Esophagus squamous epithelium (tissue), 5 donors: ENCODE measurements around the gene TLCD3B. TPM values are rescaled to one million over a fixed set of nuclear protein-coding genes. Genes with fewer than 3 reads are reported as not detected.

ENCODE experiments used
- DNase-seq: peaks from one replicate; lab custom pipeline; 2025; lab: John Stamatoyannopoulos, UW
- H3K27ac ChIP-seq, 4 donors: fragments of 200-600 bp; sonication (generic); one replicate each; pipeline ENCODE4 v1.5.1; 2016 to 2019; ENCODE audit warnings: mild to moderate bottlenecking in 1 of 4
- H3K27me3 ChIP-seq, 4 donors: fragments of 200-600 bp; sonication (generic); 1 replicate in 3 of 4; 2 replicates in 1 of 4; pipeline versions ENCODE4 v1.5.1 to v1.6.0; 2017 to 2021; ENCODE audit warnings: antibody characterized with exemption in 1 of 4
- H3K36me3 ChIP-seq, 3 donors: fragments of 200-600 bp; sonication (generic); one replicate each; pipeline ENCODE4 v1.5.1; 2016 to 2019
- H3K4me1 ChIP-seq, 3 donors: fragments of 200-600 bp; sonication (generic); one replicate each; pipeline ENCODE4 v1.5.1; 2017 to 2019
- H3K4me3 ChIP-seq, 4 donors: fragments of 200-600 bp; sonication (generic); 1 replicate in 3 of 4; 2 replicates in 1 of 4; pipeline ENCODE4 v1.5.1; 2016 to 2019; ENCODE audit warnings: mild to moderate bottlenecking in 2 of 4, moderate library complexity in 1 of 4
- H3K9me3 ChIP-seq, 3 donors: fragments of 200-600 bp; sonication (generic); one replicate each; pipeline ENCODE4 v1.5.1; 2016 to 2019
- CTCF ChIP-seq, 6 experiments: fragments of 450-650 bp in 4 of 6; fragments of 200-600 bp in 2 of 6; sonication (generic) in 2 of 6; IDR thresholded peaks; one replicate each; pipeline ENCODE4 v1.5.1; 2016 to 2019; ENCODE audit warnings: antibody characterized with exemption in 6 of 6, mild to moderate bottlenecking in 4 of 6, moderate library complexity in 4 of 6
- POLR2A ChIP-seq, 4 donors: fragments of 450-650 bp; IDR thresholded peaks; one replicate each; pipeline ENCODE4 v1.6.1; 2017; ENCODE audit warnings: antibody characterized with exemption in 4 of 4, mild to moderate bottlenecking in 4 of 4, moderate library complexity in 3 of 4
- WGBS, 2 donors: methylation state at CpG; one replicate each; pipeline ENCODE4 v1.1.5; 2018; 5-methylcytosine and 5-hydroxymethylcytosine counted together
- intact Hi-C: fragments of 100-400 bp; cut with DNase I; formaldehyde crosslinking; loops from one replicate; pipeline ENCODE4 v1.15.0; 2022
- total RNA-seq, 4 donors: library from RNA; depleted of rRNA; stranded (reverse); fragments of >200 nt; gene quantifications; one replicate each; pipeline ENCODE4 v1.1.0, GENCODE V29; 2016
- donor health status: DM: yes; HTN: yes; CAD: no.

Gene TLCD3B
- not detected for total RNA-seq

- TF ChIP-seq POLR2A (IDR thresholded peaks at IDR 0.05): no peak
- TF ChIP-seq CTCF (IDR thresholded peaks at IDR 0.05): no peak
- peak within 1 kb of the TSS in 1 of 4 donors; percentile 37 for H3K4me3 ChIP-seq
- DNase-seq: no peak
- H3K27ac ChIP-seq: no peak within 1 kb of the TSS
- intact Hi-C loops: no loop called here
- H3K9me3 ChIP-seq: no peaks in the 10 kb centered on the region
- H3K27me3 ChIP-seq: peaks cover 0 to 99% (median 17%) of the 10 kb centered on the region in 4 donors
- WGBS, 2 donors: 0 to 2% methylated on average over 7 to 18 of the region's 27 CpGs
- H3K4me1 ChIP-seq: peaks cover 6 to 14% (median 11%) of the 10 kb centered on the region in 3 donors
- H3K36me3 ChIP-seq: no peaks in the 10 kb centered on the region
Observed at GRCh38 chr16:30030841-30031413, at the start of gene TLCD3B. Gene TLCD3B, minus strand, starts transcription at chr16:30031271. Its CDS starts 744 bp downstream, at chr16:30030527.

GRCh38 chr16:30079480-30079879, 48.4 kb upstream of the TLCD3B start:
- Histone ChIP-seq H3K9me3 (no peaks in the 10 kb centered on the region), H3K36me3 (peaks cover 21 to 76% (median 39%) of the 10 kb centered on the region in 3 donors), H3K4me1 (peaks cover 26 to 48% (median 29%) of the 10 kb centered on the region in 3 donors), H3K27me3 (no peaks in the 10 kb centered on the region), H3K27ac (no peak overlapping the region), H3K4me3 (no peak overlapping the region)
- DNase-seq: no peak
- intact Hi-C loops: no loop called here
- 71% methylated on average over 2 of the region's 7 CpGs; no CpG with 5 or more reads in 1 of the 2 donors for WGBS, 2 donors
- TF ChIP-seq POLR2A (IDR thresholded peaks at IDR 0.05): no peak
- TF ChIP-seq CTCF (IDR thresholded peaks at IDR 0.05): no peak

- Histone ChIP-seq H3K36me3 (peaks cover 14 to 71% (median 32%) of the 10 kb centered on the region in 3 donors), H3K4me3 (no peak overlapping the region), H3K27ac (no peak overlapping the region), H3K4me1 (peaks cover 26 to 51% (median 30%) of the 10 kb centered on the region in 3 donors), H3K9me3 (no peaks in the 10 kb centered on the region), H3K27me3 (no peaks in the 10 kb centered on the region)
- TF ChIP-seq POLR2A (IDR thresholded peaks at IDR 0.05): no peak
- TF ChIP-seq CTCF (IDR thresholded peaks at IDR 0.05): no peak
- WGBS, 2 donors: 81 to 93% methylated on average over 3 to 5 of the region's 7 CpGs
- DNase-seq: no peak
- intact Hi-C loops: no loop called here
Observed at GRCh38 chr16:30078744-30079143, 47.7 kb upstream of the TLCD3B start.

- no peak for DNase-seq
- Histone ChIP-seq H3K4me1 (peaks cover 26 to 53% (median 30%) of the 10 kb centered on the region in 3 donors), H3K4me3 (peak overlapping the region in 1 of 4 donors; percentile 93), H3K27me3 (no peaks in the 10 kb centered on the region), H3K9me3 (no peaks in the 10 kb centered on the region), H3K36me3 (peaks cover 10 to 70% (median 21%) of the 10 kb centered on the region in 3 donors), H3K27ac (peak overlapping the region in 1 of 4 donors; percentile 98)
- intact Hi-C loops: no loop called here
- 54 to 70% methylated on average over 6 of the region's 6 CpGs for WGBS, 2 donors
- TF ChIP-seq CTCF (IDR thresholded peaks at IDR 0.05) (no peak), POLR2A (IDR thresholded peaks at IDR 0.05) (no peak)
Observed at GRCh38 chr16:30077656-30078055, 46.6 kb upstream of the TLCD3B start.

- DNase-seq: no peak
- H3K36me3 ChIP-seq: peaks cover 14 to 70% (median 15%) of the 10 kb centered on the region in 3 donors
Observed at GRCh38 chr16:30076276-30076791, 45.3 kb upstream of the TLCD3B start.

More at GRCh38 chr16:30076276-30076791, 45.3 kb upstream of the TLCD3B start:
- H3K27me3 ChIP-seq: no peaks in the 10 kb centered on the region
- H3K4me3 ChIP-seq: peak overlapping the region; percentile 84 to 99 (median 96)
- intact Hi-C loops: no loop called here
- TF ChIP-seq POLR2A (IDR thresholded peaks at IDR 0.05): no peak
- no peak for TF ChIP-seq CTCF (IDR thresholded peaks at IDR 0.05)
- 0 to 2% methylated on average over 7 to 10 of the region's 33 CpGs for WGBS, 2 donors
- no peaks in the 10 kb centered on the region for H3K9me3 ChIP-seq
- H3K4me1 ChIP-seq: peaks cover 26 to 54% (median 30%) of the 10 kb centered on the region in 3 donors
- H3K27ac ChIP-seq: peak overlapping the region; percentile 95 to 98 (median 96)
